T-cell (primary cell): ENCODE results near the gene DAGLB. TPM values are rescaled to one million over a fixed set of nuclear protein-coding genes. Genes with fewer than 3 reads are reported as not detected.

Experiments used
- ATAC-seq, 4 experiments: fragments of 200-7000 bp in 3 of 4; fragments of 150-1000 bp in 1 of 4; cut with Tn5 transposase; replicated peaks in 1 of 4; 1 replicate in 3 of 4; 2 replicates in 1 of 4; pipeline ENCODE4 v1.10.0; 2021; ENCODE audit warnings: moderate library complexity in 3 of 4, mild to moderate bottlenecking in 2 of 4, moderate number of reproducible peaks in 1 of 4
- CTCF ChIA-PET, 2 donors: fragments of 300-600 bp; sonication (Branson Sonifier 250); formaldehyde crosslinking; loops; one replicate each; lab custom pipeline; 2022; ENCODE audit warnings: antibody characterized with exemption in 2 of 2; lab: Charles Lee
- POLR2A ChIA-PET, 2 donors: fragments of 300-600 bp; sonication (Branson Sonifier 250); formaldehyde crosslinking; loops; one replicate each; lab custom pipeline; 2022; ENCODE audit warnings: antibody characterized with exemption in 2 of 2; lab: Charles Lee
- DNase-seq, 35 experiments: peaks; one replicate each; pipeline versions ENCODE4 v3.0.0 to v3.0.0-alpha.2; 2013 to 2023
- H3K27ac ChIP-seq: one replicate; pipeline ENCODE4 v1.5.1; 2013; ENCODE audit warnings: low read length
- H3K27me3 ChIP-seq, 2 experiments: replicated peaks in 1 of 2; 1 replicate in 1 of 2; 2 replicates in 1 of 2; pipeline versions ENCODE4 v1.6.1 to v1.7.0; 2013; ENCODE audit warnings: low read length in 1 of 2, mixed read lengths in 1 of 2; ENCODE audit not compliant: control insufficient read depth in 2 of 2, insufficient read depth in 2 of 2; ENCODE audit errors: extremely low read depth in 1 of 2
- H3K36me3 ChIP-seq, 2 donors: 1 replicate in 1 of 2; 2 replicates in 1 of 2; pipeline versions ENCODE4 v1.6.1 to v1.7.0; 2013; ENCODE audit warnings: low read length in 1 of 2; ENCODE audit not compliant: control insufficient read depth in 2 of 2, insufficient read depth in 1 of 2; ENCODE audit errors: extremely low read depth in 1 of 2
- H3K4me1 ChIP-seq, 2 experiments: 1 replicate in 1 of 2; 2 replicates in 1 of 2; pipeline versions ENCODE4 v1.6.1 to v1.7.0; 2013; ENCODE audit warnings: low read length in 2 of 2, mixed read lengths in 1 of 2; ENCODE audit not compliant: insufficient read depth in 2 of 2, control insufficient read depth in 1 of 2; ENCODE audit errors: extremely low read depth in 1 of 2
- H3K4me3 ChIP-seq, 2 donors: 1 replicate in 1 of 2; 2 replicates in 1 of 2; pipeline versions ENCODE4 v1.5.1 to v1.7.0; 2013; ENCODE audit warnings: mild to moderate bottlenecking in 2 of 2, low read length in 1 of 2, moderate library complexity in 1 of 2; ENCODE audit not compliant: control insufficient read depth in 1 of 2; ENCODE audit errors: extremely low read depth in 1 of 2
- H3K9me3 ChIP-seq: 2 replicates; pipeline ENCODE4 v1.7.0; 2013
- H3K27ac Mint-ChIP-seq, 2 donors: one replicate each; pipeline ENCODE4 v1.8.0; 2020 to 2021; ENCODE audit warnings: mild to moderate bottlenecking in 2 of 2, mixed read lengths in 2 of 2
- H3K27me3 Mint-ChIP-seq, 2 donors: one replicate each; pipeline ENCODE4 v1.8.0; 2021 to 2022; ENCODE audit warnings: mixed read lengths in 2 of 2
- H3K36me3 Mint-ChIP-seq: one replicate; pipeline ENCODE4 v1.8.0; 2021; ENCODE audit warnings: mixed read lengths
- H3K4me1 Mint-ChIP-seq, 3 donors: one replicate each; pipeline ENCODE4 v1.8.0; 2020 to 2022; ENCODE audit warnings: mixed read lengths in 3 of 3, mild to moderate bottlenecking in 1 of 3
- H3K4me3 Mint-ChIP-seq, 3 donors: one replicate each; pipeline ENCODE4 v1.8.0; 2020 to 2022; ENCODE audit warnings: mild to moderate bottlenecking in 3 of 3, mixed read lengths in 3 of 3, moderate library complexity in 3 of 3
- H3K9me3 Mint-ChIP-seq, 3 donors: one replicate each; pipeline ENCODE4 v1.8.0; 2020 to 2022; ENCODE audit warnings: mixed read lengths in 3 of 3
- WGBS: methylation state at CpG from one replicate; pipeline ENCODE4 v1.1.5; 2013; ENCODE audit warnings: missing lambda C conversion rate; ENCODE audit not compliant: insufficient coverage; 5-methylcytosine and 5-hydroxymethylcytosine counted together
- total RNA-seq, 35 experiments: library from RNA in 6 of 35; stranded (reverse) in 6 of 35; fragments of 120-200 nt in 1 of 35; gene quantifications; one replicate each; pipeline versions ENCODE4 v1.2.1 to v1.2.4 and lab custom pipeline; 2013 to 2026

Gene DAGLB
- total RNA-seq, 5 donors from 2014 or later (not counting 1 experiment from before 2014, with no cell fraction given): 23.9 to 45.0 (median 38.9) TPM

GRCh38 chr7:6432781-6433180 lies 15.0 kb downstream of the DAGLB start:
- 97% methylated on average over 6 of the region's 6 CpGs for WGBS
- ATAC-seq (no peak), DNase-seq (no peak)
- Histone ChIP-seq H3K4me1 (peaks cover 13 to 24% of the 10 kb centered on the region in 2 experiments), H3K4me3 (no peak overlapping the region), H3K36me3 (peaks cover 15 to 45% of the 10 kb centered on the region in 2 donors), H3K27me3 (no peaks in the 10 kb centered on the region), H3K27ac (no peak overlapping the region), H3K9me3 (no peaks in the 10 kb centered on the region)
- ChIA-PET POLR2A (no interaction called here), CTCF (interaction anchor here in 1 of 2 donors (0.9 kb wide), 1 partner anchor 12 kb away, joined by 3 read pairs; no protein-coding TSS in a partner anchor)
- H3K36me3 Mint-ChIP-seq: peaks cover 29% of the 10 kb centered on the region
- H3K9me3 Mint-ChIP-seq: no peaks in the 10 kb centered on the region
- H3K4me3 Mint-ChIP-seq: no peak overlapping the region
- H3K27ac Mint-ChIP-seq: no peak overlapping the region
- H3K27me3 Mint-ChIP-seq: no peaks in the 10 kb centered on the region
- peaks cover 22 to 29% (median 24%) of the 10 kb centered on the region in 3 donors for H3K4me1 Mint-ChIP-seq

GRCh38 chr7:6430974-6431373 lies 16.8 kb downstream of the DAGLB start:
- Mint-ChIP-seq H3K9me3 (no peaks in the 10 kb centered on the region), H3K27ac (no peak overlapping the region), H3K4me1 (peaks cover 6 to 13% (median 8%) of the 10 kb centered on the region in 3 donors), H3K27me3 (no peaks in the 10 kb centered on the region), H3K36me3 (peaks cover 33% of the 10 kb centered on the region), H3K4me3 (no peak overlapping the region)
- Histone ChIP-seq H3K36me3 (peaks cover 15 to 61% of the 10 kb centered on the region in 2 donors), H3K4me1 (peaks cover 5 to 6% of the 10 kb centered on the region in 2 experiments), H3K4me3 (no peak overlapping the region), H3K9me3 (no peaks in the 10 kb centered on the region), H3K27me3 (no peaks in the 10 kb centered on the region), H3K27ac (no peak overlapping the region)
- CTCF ChIA-PET: no interaction called here
- 100% methylated on average over 6 of the region's 12 CpGs for WGBS
- POLR2A ChIA-PET: no interaction called here
- DNase-seq (no peak), ATAC-seq (no peak)

GRCh38 chr7:6430271-6430940 lies 17.3 kb downstream of the DAGLB start:
- H3K27ac Mint-ChIP-seq: no peak overlapping the region
- no peaks in the 10 kb centered on the region for H3K9me3 Mint-ChIP-seq
- H3K36me3 Mint-ChIP-seq: peaks cover 36% of the 10 kb centered on the region
- Histone ChIP-seq H3K9me3 (no peaks in the 10 kb centered on the region), H3K4me3 (no peak overlapping the region), H3K27me3 (no peaks in the 10 kb centered on the region), H3K4me1 (peaks cover under 1 to 3% of the 10 kb centered on the region in 2 experiments), H3K36me3 (peaks cover 15 to 67% of the 10 kb centered on the region in 2 donors), H3K27ac (no peak overlapping the region)
- ChIA-PET POLR2A (no interaction called here), CTCF (interaction anchor here (0.6 to 0.7 kb wide), 2 partner anchors 10 to 201 kb away, joined by 3 read pairs; no protein-coding TSS in a partner anchor)
- no peak overlapping the region for H3K4me3 Mint-ChIP-seq
- ATAC-seq (no peak), DNase-seq (no peak)
- peaks cover under 1 to 7% (median 2%) of the 10 kb centered on the region in 3 donors for H3K4me1 Mint-ChIP-seq
- no peaks in the 10 kb centered on the region for H3K27me3 Mint-ChIP-seq
- 90% methylated on average over 4 of the region's 10 CpGs for WGBS

GRCh38 chr7:6425948-6426347 lies 21.8 kb downstream of the DAGLB start:
- peaks cover 6 to 51% of the 10 kb centered on the region in 2 donors for H3K36me3 ChIP-seq
- Mint-ChIP-seq H3K9me3 (no peaks in the 10 kb centered on the region), H3K4me3 (no peak overlapping the region), H3K36me3 (peaks cover 43% of the 10 kb centered on the region), H3K27me3 (no peaks in the 10 kb centered on the region), H3K27ac (no peak overlapping the region), H3K4me1 (peaks cover 0 to 13% (median 4%) of the 10 kb centered on the region in 3 donors)
- no peak overlapping the region for H3K4me3 ChIP-seq
- ChIA-PET CTCF (no interaction called here), POLR2A (no interaction called here)
- H3K9me3 ChIP-seq: no peaks in the 10 kb centered on the region
- peaks cover 0 to 11% of the 10 kb centered on the region in 2 experiments for H3K4me1 ChIP-seq
- no peaks in the 10 kb centered on the region for H3K27me3 ChIP-seq
- no peak for DNase-seq
- no peak overlapping the region for H3K27ac ChIP-seq
- WGBS: 97% methylated on average over 15 of the region's 15 CpGs
- no peak for ATAC-seq

GRCh38 chr7:6423942-6424701 lies 23.6 kb downstream of the DAGLB start:
- Histone ChIP-seq H3K36me3 (peaks cover 5 to 55% of the 10 kb centered on the region in 2 donors), H3K27ac (no peak overlapping the region), H3K4me3 (no peak overlapping the region), H3K9me3 (no peaks in the 10 kb centered on the region), H3K27me3 (no peaks in the 10 kb centered on the region), H3K4me1 (peaks cover 0 to 11% of the 10 kb centered on the region in 2 experiments)
- WGBS: 94% methylated on average over 14 of the region's 18 CpGs
- Mint-ChIP-seq H3K27me3 (no peaks in the 10 kb centered on the region), H3K9me3 (no peaks in the 10 kb centered on the region), H3K27ac (peak overlapping the region in 1 of 2 donors; percentile 6), H3K36me3 (peaks cover 33% of the 10 kb centered on the region), H3K4me3 (no peak overlapping the region), H3K4me1 (peaks cover 0 to 13% (median 4%) of the 10 kb centered on the region in 3 donors)
- POLR2A ChIA-PET: no interaction called here
- CTCF ChIA-PET: no interaction called here
- DNase-seq: peak in 1 of 35 experiments; percentile 22
- no peak for ATAC-seq

- Mint-ChIP-seq H3K27ac (peak overlapping the region; percentile 6 to 68), H3K27me3 (no peaks in the 10 kb centered on the region), H3K4me3 (no peak overlapping the region), H3K9me3 (no peaks in the 10 kb centered on the region), H3K4me1 (peaks cover 0 to 13% (median 4%) of the 10 kb centered on the region in 3 donors), H3K36me3 (peaks cover 32% of the 10 kb centered on the region)
- H3K27me3 ChIP-seq: no peaks in the 10 kb centered on the region
- H3K9me3 ChIP-seq: no peaks in the 10 kb centered on the region
- CTCF ChIA-PET: no interaction called here
- H3K27ac ChIP-seq: no peak overlapping the region
- no peak overlapping the region for H3K4me3 ChIP-seq
- 76% methylated on average over 17 of the region's 18 CpGs for WGBS
- POLR2A ChIA-PET: no interaction called here
- DNase-seq: peak in 15 of 35 experiments; percentile 3 to 48 (median 26)
- peak; percentile 38 to 87 (median 68) for ATAC-seq
- peaks cover 0 to 11% of the 10 kb centered on the region in 2 experiments for H3K4me1 ChIP-seq
- peaks cover 0 to 50% of the 10 kb centered on the region in 2 donors for H3K36me3 ChIP-seq
These were observed 24.7 kb downstream of the DAGLB start for GRCh38 chr7:6422926-6423632.
